NCI-H2227 (cell line): ENCODE results near the gene ATP11A.
"Not testable (repeated sequence)": the region's sequence is repeated elsewhere in the genome, so short reads cannot be mapped to it uniquely, and the experiment has no call there.

Experiments used
- DNase-seq: peaks from one replicate; lab custom pipeline; 2025; ENCODE audit not compliant: unreplicated experiment; lab: John Stamatoyannopoulos, UW

ATP11A gene

GRCh38 chr13:112669881-112670499, 19.8 kb upstream of the ATP11A start:
- DNase-seq: no peak

GRCh38 chr13:112670864-112671263, 19.0 kb upstream of the ATP11A start:
- DNase-seq: no peak

- DNase-seq: no peak
Measured at GRCh38 chr13:112671359-112671758, 18.5 kb upstream of the ATP11A start.

- DNase-seq: no peak
Measured at GRCh38 chr13:112672651-112673284, 17.1 kb upstream of the ATP11A start.

GRCh38 chr13:112674412-112675365, 15.1 kb upstream of the ATP11A start:
- DNase-seq: no peak

- DNase-seq: peak; percentile 49
Measured at GRCh38 chr13:112675366-112675756, 14.5 kb upstream of the ATP11A start.

- not testable (repeated sequence) for DNase-seq
Measured at GRCh38 chr13:112677421-112677962, 12.3 kb upstream of the ATP11A start.

- no peak for DNase-seq
Measured at GRCh38 chr13:112679381-112679780, 10.5 kb upstream of the ATP11A start.

GRCh38 chr13:112679932-112680677, 9.7 kb upstream of the ATP11A start:
- no peak for DNase-seq

GRCh38 chr13:112680741-112681360, 9.0 kb upstream of the ATP11A start:
- no peak for DNase-seq

GRCh38 chr13:112683581-112683980, 6.3 kb upstream of the ATP11A start:
- no peak for DNase-seq

GRCh38 chr13:112684071-112684845, 5.6 kb upstream of the ATP11A start:
- no peak for DNase-seq

- DNase-seq: not testable (repeated sequence)
Measured at GRCh38 chr13:112685189-112685805, 4.5 kb upstream of the ATP11A start.

GRCh38 chr13:112685896-112686295, 3.9 kb upstream of the ATP11A start:
- DNase-seq: no peak

- DNase-seq: no peak
Measured at GRCh38 chr13:112686364-112686763, 3.5 kb upstream of the ATP11A start.

- no peak for DNase-seq
Measured at GRCh38 chr13:112686987-112687386, 2.9 kb upstream of the ATP11A start.

- no peak for DNase-seq
Measured at GRCh38 chr13:112687836-112688559, 1.8 kb upstream of the ATP11A start.

GRCh38 chr13:112688560-112689302, 1.1 kb upstream of the ATP11A start:
- no peak for DNase-seq
